Measurements from ENCODE around the gene RNF212. TPM values are rescaled to one million over a fixed set of nuclear protein-coding genes. Genes with fewer than 3 reads are reported as not detected.

The RNF212 gene
- total and polyA plus RNA-seq, 2 of the 13 experiments (the other 11 are each of a cell fraction or from before 2014, with no cell fraction given), result not detected

DNA sequence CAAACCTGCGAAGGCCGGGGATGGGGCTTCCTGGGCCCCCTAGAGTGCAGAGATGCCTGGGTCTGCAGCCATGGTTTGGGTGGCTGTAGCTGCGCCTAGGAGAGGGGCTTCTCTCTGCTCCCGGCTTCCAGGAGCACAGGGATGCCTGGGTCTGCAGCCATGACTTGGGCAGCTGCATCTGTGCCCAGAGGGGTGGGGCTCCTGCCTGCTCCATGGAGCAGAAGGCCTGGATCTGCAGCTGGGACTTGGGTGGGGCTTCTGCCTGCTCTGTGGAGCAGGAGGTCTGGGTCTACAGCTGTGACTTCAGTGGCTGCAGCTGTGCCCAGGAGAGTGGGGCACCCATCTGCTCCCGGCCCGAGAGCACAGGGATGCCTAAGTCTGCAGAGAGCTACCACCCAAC, 38.2 kb upstream of the RNF212 start:
- Histone ChIP-seq H3K36me3 (replicated peaks in 1 of 2; ENCODE audit: control insufficient read depth in 1 of 2, insufficient read depth in 2 of 2, low read length in 2 of 2) (no peaks in the 10 kb centered on the region), H2AFZ (ENCODE audit: low read length) (no peak overlapping the region), H3K4me1 (ENCODE audit: insufficient read depth, low read length) (peaks cover 18% of the 10 kb centered on the region), H3K4me2 (ENCODE audit: low read depth, low read length) (no peak overlapping the region), H3K9me3 (ENCODE audit: low read length) (no peaks in the 10 kb centered on the region), H3K27ac (ENCODE audit: extremely low read length, insufficient read depth, low read length) (no peak overlapping the region), H3K9ac (ENCODE audit: insufficient read depth, low read depth, low read length) (no peak overlapping the region), H3K79me2 (ENCODE audit: insufficient read depth, low read length) (no peaks in the 10 kb centered on the region), H3K4me3 (replicated peaks in 1 of 3; ENCODE audit: insufficient read depth in 1 of 3, low read depth in 2 of 3, low read length in 3 of 3) (no peak overlapping the region), H3K27me3 (ENCODE audit: control insufficient read depth in 1 of 2, insufficient read depth in 2 of 2, low read length in 2 of 2) (peaks cover 7 to 47% of the 10 kb centered on the region in 2 experiments; a peak in 4 of 5 replicates), H4K20me1 (ENCODE audit: insufficient read depth, low read length) (no peaks in the 10 kb centered on the region)
- in situ Hi-C loops (cut with HindIII; ENCODE audit: extremely low pct_ligation_motif_present, low pct_unique_long_range_greater_than_20kb) (no loop called here), intact Hi-C loops (cut with micrococcal nuclease; ENCODE audit: unreplicated experiment) (no loop called here)
- FAIRE-seq (no peak), DNase-seq (ENCODE audit: low spot score) (no peak), ATAC-seq (no peak)
- BruUV-seq (replicated peaks), result no TSS peak
- CTCF ChIA-PET (ENCODE audit: low intra/inter-chr PET ratio, low total read pairs), result no interaction called here
- no CpG with 5 or more reads among the region's 6 CpGs for WGBS (ENCODE audit: low lambda C conversion rate)
- no peak for TF ChIP-seq ZNF160 (CRISPR knock-in tag; IDR thresholded peaks at IDR 0.05)
- no peak for TF ChIP-seq ZNF784 (CRISPR knock-in tag; IDR thresholded peaks at IDR 0.05; ENCODE audit: borderline replicate concordance)
- no peak for TF ChIP-seq HOXA3 (CRISPR knock-in tag; IDR thresholded peaks at IDR 0.05)
- TF ChIP-seq DNMT1 (CRISPR knock-in tag; IDR thresholded peaks at IDR 0.05), result no peak
- TF ChIP-seq MATR3 (CRISPR knock-in tag; IDR thresholded peaks at IDR 0.05), result no peak
- TF ChIP-seq FOXM1 (CRISPR knock-in tag; IDR thresholded peaks at IDR 0.05), result no peak
- TF ChIP-seq, protein P1, sequence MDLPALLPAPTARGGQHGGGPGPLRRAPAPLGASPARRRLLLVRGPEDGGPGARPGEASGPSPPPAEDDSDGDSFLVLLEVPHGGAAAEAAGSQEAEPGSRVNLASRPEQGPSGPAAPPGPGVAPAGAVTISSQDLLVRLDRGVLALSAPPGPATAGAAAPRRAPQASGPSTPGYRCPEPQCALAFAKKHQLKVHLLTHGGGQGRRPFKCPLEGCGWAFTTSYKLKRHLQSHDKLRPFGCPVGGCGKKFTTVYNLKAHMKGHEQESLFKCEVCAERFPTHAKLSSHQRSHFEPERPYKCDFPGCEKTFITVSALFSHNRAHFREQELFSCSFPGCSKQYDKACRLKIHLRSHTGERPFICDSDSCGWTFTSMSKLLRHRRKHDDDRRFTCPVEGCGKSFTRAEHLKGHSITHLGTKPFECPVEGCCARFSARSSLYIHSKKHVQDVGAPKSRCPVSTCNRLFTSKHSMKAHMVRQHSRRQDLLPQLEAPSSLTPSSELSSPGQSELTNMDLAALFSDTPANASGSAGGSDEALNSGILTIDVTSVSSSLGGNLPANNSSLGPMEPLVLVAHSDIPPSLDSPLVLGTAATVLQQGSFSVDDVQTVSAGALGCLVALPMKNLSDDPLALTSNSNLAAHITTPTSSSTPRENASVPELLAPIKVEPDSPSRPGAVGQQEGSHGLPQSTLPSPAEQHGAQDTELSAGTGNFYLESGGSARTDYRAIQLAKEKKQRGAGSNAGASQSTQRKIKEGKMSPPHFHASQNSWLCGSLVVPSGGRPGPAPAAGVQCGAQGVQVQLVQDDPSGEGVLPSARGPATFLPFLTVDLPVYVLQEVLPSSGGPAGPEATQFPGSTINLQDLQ (CRISPR knock-in tag; IDR thresholded peaks at IDR 0.05), result no peak
- POLR2A ChIA-PET, result interaction anchor here (1.6 kb wide), 1 partner anchor 195 kb away, joined by 5 read pairs; the partner anchor contains the start of gene UVSSA

Measured in HepG2 (cell line).